SK-N-SH (cell line): ENCODE data around the gene ACTR3.

Source experiments
- TF ChIP-seq, protein P1 (sequence below): IDR thresholded peaks from 2 replicates; pipeline ENCODE4; 2012
- TF ChIP-seq, protein P2 (sequence below): fragments of 200-600 bp; sonication (generic); IDR thresholded peaks from 2 replicates; pipeline ENCODE4 v1.6.1; 2017; ENCODE audit warnings: antibody characterized with exemption, mild to moderate bottlenecking, moderate library complexity
- TF ChIP-seq, protein P3 (sequence below): fragments of 150-350 bp; IDR thresholded peaks from 2 replicates; pipeline ENCODE4 v1.6.1; 2017; ENCODE audit warnings: antibody characterized with exemption, low read length, low read depth, borderline replicate concordance

DNA sequence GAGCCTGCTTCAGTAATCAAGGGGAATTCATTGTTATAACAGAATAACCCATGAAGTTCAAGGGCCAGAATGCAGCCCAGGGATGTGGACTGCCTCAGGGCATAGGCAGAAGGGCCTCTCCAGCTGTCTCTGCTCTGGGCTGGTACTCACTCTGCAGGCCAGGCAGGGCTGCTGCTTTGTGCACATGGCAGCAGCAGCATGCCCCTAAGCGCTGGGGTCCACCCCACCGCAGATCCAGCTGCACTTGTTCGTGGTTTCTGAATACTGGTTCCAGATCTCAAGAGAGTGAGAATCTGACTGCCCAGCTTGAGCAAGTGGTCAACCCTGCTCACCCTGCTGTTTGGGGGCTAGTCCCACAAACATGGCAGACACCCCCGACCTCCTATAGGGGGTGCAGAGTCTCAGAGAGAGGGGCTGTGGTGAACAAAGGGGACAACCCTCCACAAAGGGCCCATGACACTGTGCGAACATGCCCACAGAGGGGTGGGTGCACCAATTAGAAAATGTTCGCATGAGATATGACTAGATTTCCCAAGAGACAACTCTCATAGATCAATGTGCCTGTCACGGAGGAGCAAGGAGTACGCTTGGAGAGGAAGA is 87.3 kb downstream of the ACTR3 start:
- TF ChIP-seq, protein P1, sequence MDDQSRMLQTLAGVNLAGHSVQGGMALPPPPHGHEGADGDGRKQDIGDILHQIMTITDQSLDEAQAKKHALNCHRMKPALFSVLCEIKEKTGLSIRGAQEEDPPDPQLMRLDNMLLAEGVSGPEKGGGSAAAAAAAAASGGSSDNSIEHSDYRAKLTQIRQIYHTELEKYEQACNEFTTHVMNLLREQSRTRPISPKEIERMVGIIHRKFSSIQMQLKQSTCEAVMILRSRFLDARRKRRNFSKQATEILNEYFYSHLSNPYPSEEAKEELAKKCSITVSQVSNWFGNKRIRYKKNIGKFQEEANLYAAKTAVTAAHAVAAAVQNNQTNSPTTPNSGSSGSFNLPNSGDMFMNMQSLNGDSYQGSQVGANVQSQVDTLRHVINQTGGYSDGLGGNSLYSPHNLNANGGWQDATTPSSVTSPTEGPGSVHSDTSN: no peak
- TF ChIP-seq, protein P2, sequence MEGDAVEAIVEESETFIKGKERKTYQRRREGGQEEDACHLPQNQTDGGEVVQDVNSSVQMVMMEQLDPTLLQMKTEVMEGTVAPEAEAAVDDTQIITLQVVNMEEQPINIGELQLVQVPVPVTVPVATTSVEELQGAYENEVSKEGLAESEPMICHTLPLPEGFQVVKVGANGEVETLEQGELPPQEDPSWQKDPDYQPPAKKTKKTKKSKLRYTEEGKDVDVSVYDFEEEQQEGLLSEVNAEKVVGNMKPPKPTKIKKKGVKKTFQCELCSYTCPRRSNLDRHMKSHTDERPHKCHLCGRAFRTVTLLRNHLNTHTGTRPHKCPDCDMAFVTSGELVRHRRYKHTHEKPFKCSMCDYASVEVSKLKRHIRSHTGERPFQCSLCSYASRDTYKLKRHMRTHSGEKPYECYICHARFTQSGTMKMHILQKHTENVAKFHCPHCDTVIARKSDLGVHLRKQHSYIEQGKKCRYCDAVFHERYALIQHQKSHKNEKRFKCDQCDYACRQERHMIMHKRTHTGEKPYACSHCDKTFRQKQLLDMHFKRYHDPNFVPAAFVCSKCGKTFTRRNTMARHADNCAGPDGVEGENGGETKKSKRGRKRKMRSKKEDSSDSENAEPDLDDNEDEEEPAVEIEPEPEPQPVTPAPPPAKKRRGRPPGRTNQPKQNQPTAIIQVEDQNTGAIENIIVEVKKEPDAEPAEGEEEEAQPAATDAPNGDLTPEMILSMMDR: no peak
- TF ChIP-seq, protein P3, sequence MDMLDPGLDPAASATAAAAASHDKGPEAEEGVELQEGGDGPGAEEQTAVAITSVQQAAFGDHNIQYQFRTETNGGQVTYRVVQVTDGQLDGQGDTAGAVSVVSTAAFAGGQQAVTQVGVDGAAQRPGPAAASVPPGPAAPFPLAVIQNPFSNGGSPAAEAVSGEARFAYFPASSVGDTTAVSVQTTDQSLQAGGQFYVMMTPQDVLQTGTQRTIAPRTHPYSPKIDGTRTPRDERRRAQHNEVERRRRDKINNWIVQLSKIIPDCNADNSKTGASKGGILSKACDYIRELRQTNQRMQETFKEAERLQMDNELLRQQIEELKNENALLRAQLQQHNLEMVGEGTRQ: no peak
